K562 (cell line): ENCODE measurements around the gene NME7. TPM values are rescaled to one million over a fixed set of nuclear protein-coding genes. Genes with fewer than 3 reads are reported as not detected.

Experiments used
- ASH1L ChIP-seq: fragments of 450-650 bp; IDR thresholded peaks from 2 replicates; pipeline ENCODE4 v1.6.1; 2018; ENCODE audit warnings: borderline replicate concordance, mild to moderate bottlenecking, low read depth; ENCODE audit not compliant: partially characterized antibody
- BRCA1 ChIP-seq, 2 experiments: fragments of 450-650 bp in 1 of 2; sonication (generic) in 1 of 2; formaldehyde crosslinking in 1 of 2; IDR thresholded peaks; 2 replicates each; pipeline versions ENCODE4 v1.5.0 to v1.6.1; 2017 to 2020; ENCODE audit warnings: mild to moderate bottlenecking in 1 of 2, missing genetic modification reagents in 1 of 2
- FOSL1 ChIP-seq: fragments of 200-800 bp; sonication (Bioruptor generic); conservative IDR thresholded peaks from 2 replicates; pipeline ENCODE4 v1.6.1; 2016; ENCODE audit warnings: missing genetic modification characterization, missing compliant biosample characterization
- KLF10 ChIP-seq: fragments of 250-450 bp; sonication (Bioruptor Pico); IDR thresholded peaks from 2 replicates; pipeline ENCODE4 v1.6.1; 2021; ENCODE audit warnings: matching md5 sums
- KLF16 ChIP-seq: IDR thresholded peaks from 2 replicates; pipeline ENCODE4 v1.6.1; 2016; ENCODE audit warnings: antibody characterized with exemption
- POLR3A ChIP-seq: IDR thresholded peaks from 2 replicates; pipeline ENCODE4 v1.6.1; 2011; ENCODE audit warnings: borderline replicate concordance, mild to moderate bottlenecking, moderate library complexity; ENCODE audit not compliant: insufficient read length, insufficient read depth; ENCODE audit errors: extremely low read depth
- PRPF4 ChIP-seq: fragments of 200-400 bp; formaldehyde crosslinking; IDR thresholded peaks from one replicate; pipeline ENCODE4 v1.6.1; 2017; ENCODE audit warnings: low read length, low read depth, mild to moderate bottlenecking; ENCODE audit not compliant: insufficient read depth, poor library complexity, severe bottlenecking
- PURB ChIP-seq: sonication (generic); formaldehyde crosslinking; IDR thresholded peaks from 2 replicates; pipeline ENCODE4 v1.9.0; 2021; ENCODE audit warnings: low read depth, mild to moderate bottlenecking, missing genetic modification reagents
- RCOR1 ChIP-seq, 2 experiments: IDR thresholded peaks; 2 replicates each; pipeline ENCODE4 v1.6.1; 2012; ENCODE audit warnings: low read depth in 2 of 2, low read length in 2 of 2, borderline replicate concordance in 1 of 2, improper control_type of control experiment in 1 of 2
- SMAD3 ChIP-seq: fragments of 450-650 bp; formaldehyde crosslinking; conservative IDR thresholded peaks from 2 replicates; pipeline ENCODE4 v1.4.0; 2020; ENCODE audit warnings: mild to moderate bottlenecking
- SMAD4 ChIP-seq: fragments of 250-450 bp; sonication (Bioruptor Pico); conservative IDR thresholded peaks from 2 replicates; pipeline ENCODE4 v1.8.0; 2021; ENCODE audit warnings: inconsistent platforms, mild to moderate bottlenecking, moderate library complexity
- U2AF1 ChIP-seq: fragments of 200-400 bp; formaldehyde crosslinking; optimal IDR thresholded peaks from 2 replicates; pipeline ENCODE3; 2017; ENCODE audit warnings: mild to moderate bottlenecking, low read depth, low read length, moderate library complexity
- ZBTB40 ChIP-seq, 2 experiments: fragments of 450-650 bp in 1 of 2; sonication (generic) in 1 of 2; formaldehyde crosslinking in 1 of 2; IDR thresholded peaks; 2 replicates each; pipeline versions ENCODE4 v1.7.1 to v1.9.0; 2016 to 2022; ENCODE audit warnings: inconsistent platforms in 1 of 2, mild to moderate bottlenecking in 1 of 2, missing genetic modification reagents in 1 of 2
- ZFP30 ChIP-seq: fragments of 250-450 bp; sonication (Bioruptor Pico); IDR thresholded peaks from 2 replicates; pipeline ENCODE4 v1.8.0; 2022; ENCODE audit warnings: moderate library complexity, mild to moderate bottlenecking, inconsistent platforms, borderline replicate concordance
- ZNF444 ChIP-seq: fragments of 250-450 bp; sonication (Bioruptor Pico); IDR thresholded peaks from 2 replicates; pipeline ENCODE4 v1.4.0; 2020; ENCODE audit warnings: mild to moderate bottlenecking, moderate library complexity
- polyA plus RNA-seq, 8 experiments: library from polyadenylated mRNA; depleted of rRNA in 4 of 8; stranded (reverse) in 5 of 8; unstranded in 3 of 8; fragments of >200 nt; fragmentation: Nextera tagmentation in 2 of 8; fragmentation: Illumina TruSeq in 1 of 8; extraction: Ambion mirVana in 2 of 8; extraction: Trizol in 1 of 8; gene quantifications; 2 replicates each; pipeline versions ENCODE4 v1.2.1 to v1.2.3, GENCODE V29; 2011 to 2014; ENCODE audit warnings: inconsistent platforms in 1 of 8, missing spikeins in 1 of 8
- total RNA-seq, 7 experiments: library from RNA; depleted of rRNA in 6 of 7; stranded (reverse); fragments of >200 nt in 6 of 7; fragmentation: Illumina TruSeq in 2 of 7; extraction: Trizol in 2 of 7; gene quantifications; 2 replicates each; pipeline versions ENCODE4 v1.2.1 to v1.2.3, GENCODE V29; 2011 to 2021; ENCODE audit warnings: low replicate concordance in 1 of 7

NME7 gene
- total and polyA plus RNA-seq, 9 of the 15 experiments (the other 6 are each of a cell fraction or from before 2014, with no cell fraction given), result 7.9 to 43.2 (median 23.9) TPM

DNA sequence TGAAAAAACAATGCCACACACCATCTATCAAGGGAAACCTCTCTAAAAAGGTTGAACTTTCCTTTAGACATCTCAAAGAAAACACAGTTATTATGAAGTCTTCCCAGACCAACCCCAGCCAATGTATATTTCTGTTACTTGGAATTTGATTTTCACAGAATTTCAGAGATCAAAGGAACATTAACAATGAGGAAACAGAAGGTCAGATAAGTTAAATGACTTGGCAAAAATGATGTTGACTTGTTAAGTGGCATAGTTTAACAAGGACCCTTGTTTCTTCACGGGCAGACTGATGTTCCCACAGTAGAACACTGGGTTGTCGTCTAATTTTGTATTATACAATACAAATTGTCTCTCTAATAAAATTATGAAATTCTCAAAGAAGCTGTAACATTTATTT lies 29.0 kb downstream of the NME7 start (continued):
- TF ChIP-seq ZBTB40 (IDR thresholded peaks at IDR 0.05) (no peak), ZBTB40 (CRISPR knock-in tag; IDR thresholded peaks at IDR 0.05) (no peak), SMAD3 (no peak), KLF10 (CRISPR knock-in tag) (no peak), FOSL1 (tag) (no peak), PRPF4 (no peak), ZNF444 (CRISPR knock-in tag) (no peak), ZFP30 (CRISPR knock-in tag) (no peak), ASH1L (no peak), KLF16 (no peak), POLR3A (no peak), U2AF1 (no peak), PURB (CRISPR knock-in tag) (no peak), BRCA1 (IDR thresholded peaks at IDR 0.05) (no peak), BRCA1 (CRISPR knock-in tag; IDR thresholded peaks at IDR 0.05) (no peak), SMAD4 (CRISPR knock-in tag) (peak; percentile 50; the same call in 1 of the 2 replicates), RCOR1 (IDR thresholded peaks at IDR 0.05; ENCODE audit: borderline replicate concordance in 1 of 2, low read depth in 2 of 2, low read length in 2 of 2) (peak in 1 of 2 experiments; percentile 59; a peak in 1 of 4 replicates)
